ENCODE results near the gene SLC30A1.

DNA sequence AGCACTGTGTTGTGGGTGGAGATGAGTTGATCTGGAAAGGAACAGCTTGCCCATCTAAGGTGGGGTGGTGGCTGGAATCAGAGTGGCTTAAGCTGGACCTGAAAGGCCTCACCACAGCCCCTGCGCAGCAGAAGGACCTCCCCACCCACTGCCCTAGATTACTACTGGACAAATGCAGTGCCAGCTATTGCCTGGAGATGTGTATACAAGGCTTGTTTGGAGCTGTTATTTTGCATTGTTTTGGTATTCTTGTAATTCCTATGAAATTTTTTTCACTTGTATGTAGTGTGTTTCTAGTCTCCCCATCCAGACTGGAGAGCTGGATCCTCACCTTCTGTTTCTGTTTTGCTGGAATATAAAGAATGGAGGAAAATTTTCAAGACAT lies 1.3 kb upstream of the SLC30A1 start:
- no peak for TF ChIP-seq EZH2 (IDR thresholded peaks at IDR 0.05)
- no peak for TF ChIP-seq EZH2phosphoT487 (IDR thresholded peaks at IDR 0.05)
